GM21737 (cell line): ENCODE measurements around the gene NBEAL2.
"Not testable (repeated sequence)": the region's sequence is repeated elsewhere in the genome, so short reads cannot be mapped to it uniquely, and the experiment has no call there.

Experiments
- ATAC-seq: cut with Tn5 transposase; IDR thresholded peaks from one replicate; pipeline ENCODE4 v1.9.1; 2021; ENCODE audit warnings: mild to moderate bottlenecking, moderate library complexity; ENCODE audit not compliant: unreplicated experiment

NBEAL2 gene

GRCh38 chr3:47028146-47028545 is 48.7 kb downstream of the NBEAL2 start:
- no peak for ATAC-seq

DNA sequence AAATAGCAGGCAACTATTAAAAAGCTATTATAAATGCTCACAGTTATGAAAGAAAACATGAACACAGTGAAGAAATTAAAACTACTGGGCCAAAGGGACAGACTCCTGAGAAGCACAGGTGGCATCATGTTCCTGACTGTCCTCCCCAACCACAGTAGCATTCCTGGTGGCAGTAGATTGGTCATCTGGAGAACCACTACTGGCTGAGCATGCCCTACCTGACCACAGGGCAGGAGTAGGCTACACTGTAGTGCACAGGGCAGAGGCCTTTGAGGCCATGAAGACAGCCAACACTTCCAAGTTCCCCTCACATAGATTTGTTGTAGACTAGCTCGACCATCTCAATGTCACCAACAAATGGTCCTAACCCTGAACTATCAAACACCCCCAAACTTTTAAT is 49.2 kb downstream of the NBEAL2 start:
- ATAC-seq = no peak

GRCh38 chr3:47031041-47031440 is 51.6 kb downstream of the NBEAL2 start:
- ATAC-seq = not testable (repeated sequence)

DNA sequence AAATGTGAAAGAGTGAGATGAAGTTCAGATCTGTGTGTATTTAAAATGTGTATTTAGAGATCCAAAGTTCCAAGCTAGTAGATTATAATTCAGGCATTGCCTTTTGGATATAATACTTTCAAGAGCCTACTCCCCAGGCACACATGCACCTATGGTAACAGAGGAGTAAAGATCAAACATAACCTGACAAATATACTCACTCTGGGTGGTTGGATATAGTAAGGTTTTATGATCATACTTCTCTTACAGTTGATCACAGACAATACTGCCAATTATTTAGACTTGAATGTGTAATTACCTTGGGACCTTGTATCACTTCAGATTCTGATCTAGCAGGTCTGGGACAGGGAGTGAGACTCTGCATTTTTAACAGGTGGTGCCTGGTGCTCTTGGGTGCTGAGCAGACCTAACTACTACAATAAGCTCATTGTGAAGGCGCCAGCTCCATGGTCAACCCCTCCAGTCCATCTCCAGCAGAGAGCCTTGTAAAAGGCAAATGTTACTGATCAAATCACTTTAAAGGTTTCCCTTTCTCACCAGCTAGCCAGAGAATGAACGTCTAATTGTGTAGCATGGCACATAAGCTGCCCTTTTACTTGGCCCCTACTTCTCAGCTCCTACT is 55.5 kb downstream of the NBEAL2 start:
- ATAC-seq = no peak

- no peak for ATAC-seq
Observed at GRCh38 chr3:47035645-47036044, 56.2 kb downstream of the NBEAL2 start.

GRCh38 chr3:47036145-47036544 is 56.7 kb downstream of the NBEAL2 start:
- ATAC-seq = no peak

DNA sequence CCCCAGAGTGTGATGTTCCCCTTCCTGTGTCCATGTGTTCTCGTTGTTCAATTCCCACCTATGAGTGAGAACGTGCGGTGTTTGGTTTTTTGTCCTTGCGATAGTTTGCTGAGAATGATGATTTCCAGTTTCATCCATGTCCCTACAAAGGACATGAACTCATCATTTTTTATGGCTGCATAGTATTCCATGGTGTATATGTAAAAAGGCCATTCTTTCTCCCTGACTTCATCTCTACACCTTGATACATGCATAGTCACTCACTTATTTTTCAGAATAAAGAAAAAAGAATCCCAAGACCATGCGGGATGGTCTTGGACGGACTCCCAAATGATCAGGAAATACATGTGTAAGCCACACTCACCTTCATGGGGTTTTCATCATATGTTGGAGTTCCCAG is 57.8 kb downstream of the NBEAL2 start:
- not testable (repeated sequence) for ATAC-seq

DNA sequence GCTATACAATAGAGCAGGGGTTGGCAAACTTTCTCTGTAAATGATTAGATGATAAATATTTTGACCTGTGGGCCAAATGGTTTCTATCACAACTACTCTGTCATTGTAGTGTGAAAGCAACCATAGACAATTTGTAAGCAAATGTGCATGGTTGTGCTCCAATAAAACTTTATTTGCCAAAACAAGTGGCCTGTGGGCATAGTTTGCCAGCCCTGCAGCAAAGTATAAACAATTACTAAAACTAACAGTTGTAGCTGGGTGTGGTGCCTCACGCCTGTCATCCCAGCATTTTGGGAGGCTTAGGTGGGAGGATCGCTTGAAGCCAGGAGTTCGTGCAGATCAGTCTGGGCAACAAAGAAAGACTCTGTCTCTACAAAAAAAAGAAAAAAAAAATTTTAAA is 61.6 kb downstream of the NBEAL2 start:
- no peak for ATAC-seq

DNA sequence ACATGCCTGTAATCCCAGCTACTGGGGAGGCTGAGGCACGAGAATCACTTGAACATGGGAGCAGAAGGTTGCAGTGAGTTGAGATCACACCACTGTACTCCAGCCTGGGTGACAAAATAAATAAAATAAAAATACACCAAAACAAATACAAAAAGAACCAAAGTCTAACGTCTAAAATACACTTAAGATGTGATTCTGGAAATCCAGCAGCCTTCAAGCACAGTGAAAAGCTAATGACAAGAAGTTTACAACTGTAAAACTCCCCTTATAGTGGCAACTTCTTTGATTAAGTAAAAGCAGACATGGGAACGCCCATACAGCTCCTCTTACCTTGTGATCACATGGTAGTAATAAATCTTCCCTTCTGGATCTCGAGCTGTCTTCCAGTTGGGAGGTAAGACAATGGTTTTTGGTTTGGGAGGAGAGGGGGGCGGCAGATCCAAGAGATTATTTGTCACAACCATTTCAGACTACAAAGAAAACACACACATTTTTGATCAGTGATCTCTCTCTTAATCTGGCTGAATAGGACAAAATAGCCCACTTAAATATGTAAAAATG is 62.8 kb downstream of the NBEAL2 start:
- ATAC-seq = no peak

DNA sequence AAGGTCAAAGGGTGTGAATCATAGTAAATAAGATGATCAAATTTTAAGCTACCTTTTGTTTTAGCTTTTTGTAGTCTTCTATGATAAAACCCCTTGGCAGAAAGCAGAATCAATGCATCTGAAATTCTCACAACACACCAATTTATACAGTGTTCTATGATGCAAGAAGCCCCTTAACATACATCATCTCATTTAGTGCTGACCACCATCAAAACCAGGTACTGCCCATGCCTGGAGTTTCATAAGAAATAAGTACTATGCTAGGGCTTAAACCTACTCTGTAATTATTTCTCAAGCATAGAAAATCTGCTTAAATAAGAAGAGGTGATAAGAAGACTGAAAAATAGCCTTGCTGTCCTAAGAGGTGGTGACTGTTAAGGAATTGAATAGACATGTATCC is 67.6 kb downstream of the NBEAL2 start:
- ATAC-seq = no peak

- no peak for ATAC-seq
Observed at GRCh38 chr3:47047673-47048072, 68.2 kb downstream of the NBEAL2 start.

DNA sequence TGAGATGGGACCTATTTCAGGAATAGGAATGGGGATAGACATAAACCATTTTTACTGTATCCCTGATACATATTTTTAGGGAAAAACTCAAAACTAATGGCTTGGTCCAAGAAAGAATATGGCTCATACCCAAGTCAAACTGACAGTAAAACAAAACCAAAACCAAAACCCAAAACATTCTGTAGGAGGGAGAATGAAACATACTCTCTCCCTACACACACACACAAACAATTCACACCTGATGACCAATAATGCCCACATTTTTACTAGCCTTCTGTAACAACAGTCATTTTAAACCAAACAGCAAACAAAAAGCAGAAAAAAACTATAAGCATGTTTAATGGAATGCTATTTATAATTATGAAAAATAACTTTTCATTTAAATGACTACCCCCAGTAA is 74.9 kb downstream of the NBEAL2 start:
- no peak for ATAC-seq

DNA sequence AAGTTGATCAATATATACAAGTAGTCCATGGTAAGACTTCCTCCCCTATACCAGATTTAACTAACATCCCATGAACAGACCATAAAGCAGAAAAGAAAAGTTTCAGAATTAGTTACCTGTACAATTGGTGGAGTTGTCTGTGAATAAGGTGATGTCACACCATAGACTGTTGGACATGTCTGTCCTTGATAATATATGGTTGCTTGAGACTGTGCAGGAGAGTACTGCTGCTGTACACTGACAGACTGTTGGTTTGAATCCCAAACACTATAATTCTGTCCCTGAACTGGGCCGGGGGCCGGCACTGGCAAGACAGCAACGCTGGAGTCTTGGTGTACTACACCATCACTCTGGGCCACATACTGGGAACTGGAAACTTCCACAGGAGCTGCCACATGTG is 77.2 kb downstream of the NBEAL2 start:
- ATAC-seq = no peak

GRCh38 chr3:47057212-47057671 is 77.8 kb downstream of the NBEAL2 start:
- ATAC-seq = no peak
